ENCODE data around the gene HOXC10.

HOXC10 gene

DNA sequence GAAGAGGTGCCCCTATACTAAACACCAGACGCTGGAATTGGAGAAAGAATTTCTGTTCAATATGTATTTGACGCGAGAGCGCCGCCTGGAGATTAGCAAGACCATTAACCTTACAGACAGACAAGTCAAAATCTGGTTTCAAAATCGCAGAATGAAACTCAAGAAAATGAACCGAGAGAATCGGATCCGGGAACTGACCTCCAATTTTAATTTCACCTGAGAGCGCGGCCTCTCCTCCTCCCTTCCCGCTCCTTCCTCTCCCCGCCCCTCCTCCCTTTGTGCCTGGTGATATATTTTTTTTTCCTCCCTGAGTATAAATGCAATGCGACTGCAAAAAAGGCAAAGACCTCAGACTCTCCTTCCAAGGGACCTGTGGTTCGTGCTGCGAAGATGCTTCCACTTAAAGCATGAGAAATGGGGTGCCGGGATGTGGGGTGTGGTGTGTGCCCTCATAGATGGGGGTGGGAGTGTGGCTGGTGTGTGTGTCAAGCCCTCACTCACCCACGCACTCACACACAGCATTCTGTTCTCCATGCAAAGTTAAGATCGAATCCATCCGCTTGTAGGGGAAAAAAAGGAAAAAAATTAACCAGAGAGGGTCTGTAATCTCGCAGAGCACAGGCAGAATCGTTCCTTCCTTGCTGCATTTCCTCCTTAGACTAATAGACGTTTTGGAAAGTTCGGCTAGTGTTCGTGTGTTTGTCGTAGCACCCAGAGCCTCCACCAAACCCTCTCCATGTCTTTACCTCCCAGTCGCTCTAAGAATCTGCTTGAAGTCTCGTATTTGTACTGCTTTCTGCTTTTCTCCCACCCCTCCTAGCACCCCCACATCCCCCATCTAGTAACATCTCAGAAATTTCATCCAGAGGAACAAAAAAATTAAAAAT is 4.5 kb downstream of the HOXC10 start:
- peak in 4 of 58 donors; percentile 3 to 12 (median 4) for DNase-seq

- no peak for DNase-seq
These were observed 5.5 kb downstream of the HOXC10 start for GRCh38 chr12:53990311-53991076.

- no peak for DNase-seq
These were observed 6.1 kb downstream of the HOXC10 start for GRCh38 chr12:53991077-53991460.

GRCh38 chr12:53992377-53992889 is 7.5 kb downstream of the HOXC10 start:
- no peak for DNase-seq

DNA sequence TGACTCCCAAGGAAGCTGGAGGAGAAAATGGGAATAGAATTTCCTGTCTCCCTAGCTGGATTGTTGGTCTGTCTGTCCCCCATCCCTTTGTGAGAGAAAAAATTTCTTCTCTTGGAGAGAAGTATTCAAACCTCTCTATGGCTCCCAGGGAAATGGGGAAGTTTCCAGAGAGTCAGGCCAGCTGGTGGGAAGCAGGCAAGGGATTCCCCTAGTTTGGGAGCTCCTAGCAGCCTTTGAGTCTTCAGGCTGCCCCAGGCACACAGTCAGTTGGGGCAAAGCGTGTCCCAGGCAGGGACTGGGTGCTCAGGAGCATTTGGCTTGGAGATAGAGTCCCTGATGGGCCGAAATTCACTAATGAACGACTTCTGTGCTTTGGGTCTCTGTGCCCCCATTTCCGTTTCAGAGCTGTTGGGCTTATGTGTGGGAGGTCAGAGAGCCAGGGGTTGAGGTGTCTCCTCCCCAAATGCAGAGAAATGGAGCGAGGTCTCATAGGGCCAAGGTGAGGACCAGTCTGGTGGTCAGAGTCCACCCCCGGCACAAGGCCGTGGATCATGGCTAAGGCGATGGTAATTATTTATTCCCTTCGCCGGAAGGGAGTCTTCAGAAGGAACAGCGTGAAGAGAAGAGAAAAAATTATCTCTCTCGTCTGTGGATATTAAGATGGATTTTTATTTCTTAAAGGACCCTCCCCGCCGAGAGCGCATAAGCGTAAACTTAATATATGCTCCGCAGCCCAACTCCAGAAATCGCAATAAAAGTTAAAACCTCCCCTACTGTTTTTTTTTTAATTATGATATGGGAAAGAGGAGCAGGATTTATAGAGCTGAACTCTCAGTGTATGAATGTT is 8.4 kb downstream of the HOXC10 start:
- no peak for DNase-seq

- no peak for DNase-seq
These were observed 9.0 kb downstream of the HOXC10 start for GRCh38 chr12:53994009-53994263.

GRCh38 chr12:53994264-53995001 is 9.5 kb downstream of the HOXC10 start:
- DNase-seq, result no peak

- no peak for DNase-seq
These were observed 10.0 kb downstream of the HOXC10 start for GRCh38 chr12:53995002-53995377.

DNA sequence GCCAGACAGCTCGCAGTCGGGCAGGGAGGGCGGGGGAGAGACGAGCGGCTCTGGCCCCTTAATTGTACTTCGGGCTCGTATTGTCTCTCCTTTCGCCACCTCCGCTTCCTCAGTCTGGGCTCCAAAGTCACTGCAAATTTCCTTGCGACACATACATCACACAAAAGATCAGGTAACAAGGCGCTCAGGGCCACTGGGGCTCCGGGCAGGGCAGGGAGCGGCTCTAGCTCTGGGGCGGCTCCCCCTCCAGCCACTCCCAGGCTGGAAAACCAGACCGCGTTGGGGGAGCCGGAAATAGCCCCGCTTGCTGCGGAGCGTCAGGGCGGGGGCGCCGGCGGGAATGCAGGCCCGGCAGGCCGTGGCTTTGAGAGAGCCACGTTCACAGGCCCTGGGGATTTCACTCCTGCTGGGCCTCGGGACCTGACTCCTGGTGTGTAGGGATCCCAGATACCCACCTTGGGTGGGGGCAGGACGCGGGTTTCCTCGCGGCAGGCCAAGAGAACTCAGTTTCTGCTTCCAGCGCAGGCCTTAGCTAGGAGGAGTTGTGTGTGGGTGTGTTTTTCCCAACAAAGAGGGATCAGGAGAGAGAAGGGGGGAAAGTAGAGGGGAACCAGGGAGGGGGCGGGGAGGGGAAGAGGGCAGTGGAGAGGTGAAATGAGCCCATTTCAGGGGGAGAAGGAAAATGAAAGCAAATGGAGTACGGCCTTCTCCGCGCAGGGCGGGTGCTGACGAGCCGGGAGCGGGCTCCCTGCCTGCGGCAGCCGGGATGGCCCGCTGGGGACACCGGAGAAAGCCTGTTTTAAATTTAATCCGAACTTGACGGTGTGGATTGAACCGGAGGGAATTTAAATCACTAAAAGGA is 10.7 kb downstream of the HOXC10 start:
- no peak for DNase-seq

DNA sequence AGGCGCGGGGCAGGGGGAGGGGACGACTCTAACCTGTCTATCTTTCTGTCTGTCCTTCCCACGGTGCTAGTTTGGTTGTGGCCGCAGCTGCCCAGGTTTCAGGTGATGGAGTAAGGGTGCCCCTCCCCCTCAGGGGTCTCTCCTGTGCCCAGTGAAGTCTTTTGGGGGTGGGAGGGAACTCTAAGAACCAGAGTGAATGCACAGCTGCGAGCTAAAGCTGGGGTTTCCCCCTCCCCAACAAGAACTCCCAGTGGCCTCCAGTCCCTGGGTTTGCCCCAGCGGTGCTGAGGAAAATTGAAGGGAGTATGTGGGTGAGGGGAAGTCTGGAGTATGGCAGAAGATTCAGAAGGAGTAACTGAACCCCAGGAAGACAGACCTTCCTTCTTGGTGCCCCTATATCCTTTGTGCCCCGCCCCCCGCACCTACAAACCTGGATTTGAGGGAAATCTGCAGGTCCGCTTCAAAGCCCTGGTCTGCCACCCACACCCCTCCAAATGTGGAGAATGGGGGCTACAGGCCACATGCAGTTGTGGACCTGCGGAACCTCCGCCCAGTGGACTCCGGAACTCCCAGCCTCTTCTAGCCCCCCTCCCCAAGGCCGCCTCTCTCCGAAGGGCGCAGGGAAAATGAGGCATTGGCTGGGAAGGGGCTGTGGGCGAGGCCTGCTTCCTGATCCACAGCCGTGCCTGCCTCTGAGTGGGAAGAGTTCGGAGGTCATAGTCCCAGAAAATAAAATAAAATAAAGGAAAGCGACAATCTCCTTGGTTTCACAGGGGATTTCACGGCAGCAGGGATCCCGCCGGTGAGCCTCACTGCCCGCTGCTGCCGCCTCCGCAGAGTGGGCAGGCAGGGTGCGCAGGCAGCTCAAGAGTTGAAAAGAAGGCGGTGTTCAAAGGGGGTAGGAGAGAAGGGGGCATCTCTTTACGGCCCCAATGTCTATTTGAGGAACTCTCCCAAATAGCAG is 11.6 kb downstream of the HOXC10 start:
- DNase-seq, result no peak

GRCh38 chr12:53997204-53998109 is 12.5 kb downstream of the HOXC10 start:
- DNase-seq, result no peak

DNA sequence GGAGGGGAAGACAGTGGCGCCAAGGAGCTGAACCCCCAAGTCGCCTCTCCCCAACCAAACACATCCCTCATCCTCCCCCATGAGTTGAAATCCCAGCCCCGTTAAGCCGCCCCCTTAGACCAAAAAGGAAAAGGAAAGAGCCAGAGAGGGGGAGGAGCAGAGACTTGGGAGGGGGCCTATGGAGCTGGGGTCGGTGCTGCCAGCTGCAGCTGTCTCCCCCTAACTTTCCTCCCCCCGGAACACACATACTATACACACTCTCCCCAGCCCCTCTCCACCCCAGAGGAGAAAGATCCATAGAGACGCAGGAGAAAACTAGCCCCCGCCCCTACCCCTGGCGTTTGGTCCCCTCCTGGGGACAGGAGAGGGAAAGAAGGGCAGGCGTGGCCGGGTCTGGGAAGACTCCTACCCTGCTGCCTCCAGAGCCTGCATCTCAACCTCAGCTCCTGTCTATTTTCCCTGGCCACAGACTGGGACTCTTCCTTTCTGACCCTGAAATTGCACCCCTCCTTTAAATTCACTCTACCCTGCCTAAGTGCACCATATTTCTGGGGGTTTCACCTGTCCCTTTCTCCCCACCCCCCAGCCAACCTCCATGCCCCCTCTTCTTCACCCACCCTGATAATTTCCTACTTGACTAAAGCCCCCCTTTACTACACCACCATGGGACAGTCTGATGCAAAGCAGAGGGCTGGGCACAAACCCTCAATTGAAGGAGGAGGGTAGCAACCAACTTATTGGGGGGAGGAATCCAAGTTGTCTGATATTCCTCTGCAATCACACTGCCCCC is 13.4 kb downstream of the HOXC10 start:
- no peak for DNase-seq

- DNase-seq, result no peak
These were observed 13.9 kb downstream of the HOXC10 start for GRCh38 chr12:53998900-53999236.

GRCh38 chr12:53999559-54000115 is 14.7 kb downstream of the HOXC10 start:
- no peak for DNase-seq

DNA sequence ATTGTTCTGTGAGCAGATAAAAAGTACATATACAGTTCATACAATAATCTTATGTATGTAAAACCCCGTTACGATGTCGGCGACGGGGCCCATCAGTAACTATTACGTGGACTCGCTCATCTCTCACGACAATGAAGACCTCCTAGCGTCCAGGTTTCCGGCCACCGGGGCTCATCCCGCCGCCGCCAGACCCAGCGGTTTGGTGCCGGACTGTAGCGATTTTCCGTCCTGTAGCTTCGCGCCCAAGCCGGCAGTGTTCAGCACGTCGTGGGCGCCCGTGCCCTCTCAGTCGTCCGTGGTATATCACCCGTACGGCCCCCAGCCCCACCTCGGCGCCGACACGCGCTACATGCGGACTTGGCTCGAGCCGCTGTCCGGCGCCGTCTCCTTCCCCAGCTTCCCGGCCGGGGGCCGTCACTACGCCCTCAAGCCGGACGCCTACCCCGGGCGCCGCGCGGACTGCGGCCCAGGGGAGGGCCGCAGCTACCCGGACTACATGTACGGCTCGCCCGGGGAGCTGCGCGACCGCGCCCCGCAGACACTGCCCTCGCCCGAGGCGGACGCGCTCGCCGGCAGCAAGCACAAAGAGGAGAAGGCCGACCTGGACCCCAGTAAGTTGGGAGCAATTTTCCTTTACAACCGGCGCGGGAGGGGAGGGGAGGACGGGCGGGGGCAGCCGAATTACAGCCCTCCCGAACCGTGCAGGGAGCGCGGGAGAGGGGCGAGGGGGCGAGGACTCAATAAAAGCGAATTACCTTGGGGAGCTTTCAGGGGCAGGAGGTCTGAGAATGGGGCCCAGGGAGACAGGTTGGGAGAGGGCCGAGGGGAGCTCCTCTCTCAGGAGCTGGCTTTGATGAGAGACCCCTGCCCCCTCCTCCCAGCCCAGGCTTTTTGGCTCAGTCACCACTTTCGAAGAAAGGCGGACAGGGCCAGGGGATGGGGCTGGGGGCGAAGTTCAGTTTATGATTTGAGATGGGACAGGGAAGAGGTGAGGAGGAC is 15.5 kb downstream of the HOXC10 start, which contains the start of gene HOXC9:
HOXC9 (plus strand) TSS at position 46 of the 999 bp plus-strand sequence; CDS start at position 74, 28 bp downstream.
- no peak for DNase-seq

Data from anterior cingulate cortex (tissue), 58 donors.